ENCODE results near the gene HTRA3. TPM values are rescaled to one million over a fixed set of nuclear protein-coding genes. Genes with fewer than 3 reads are reported as not detected.
"Not testable (repeated sequence)": the region's sequence is repeated elsewhere in the genome, so short reads cannot be mapped to it uniquely, and the experiment has no call there.

HTRA3 gene
- total RNA-seq, 1 donor from 2014 or later, result 0.05 TPM

DNA sequence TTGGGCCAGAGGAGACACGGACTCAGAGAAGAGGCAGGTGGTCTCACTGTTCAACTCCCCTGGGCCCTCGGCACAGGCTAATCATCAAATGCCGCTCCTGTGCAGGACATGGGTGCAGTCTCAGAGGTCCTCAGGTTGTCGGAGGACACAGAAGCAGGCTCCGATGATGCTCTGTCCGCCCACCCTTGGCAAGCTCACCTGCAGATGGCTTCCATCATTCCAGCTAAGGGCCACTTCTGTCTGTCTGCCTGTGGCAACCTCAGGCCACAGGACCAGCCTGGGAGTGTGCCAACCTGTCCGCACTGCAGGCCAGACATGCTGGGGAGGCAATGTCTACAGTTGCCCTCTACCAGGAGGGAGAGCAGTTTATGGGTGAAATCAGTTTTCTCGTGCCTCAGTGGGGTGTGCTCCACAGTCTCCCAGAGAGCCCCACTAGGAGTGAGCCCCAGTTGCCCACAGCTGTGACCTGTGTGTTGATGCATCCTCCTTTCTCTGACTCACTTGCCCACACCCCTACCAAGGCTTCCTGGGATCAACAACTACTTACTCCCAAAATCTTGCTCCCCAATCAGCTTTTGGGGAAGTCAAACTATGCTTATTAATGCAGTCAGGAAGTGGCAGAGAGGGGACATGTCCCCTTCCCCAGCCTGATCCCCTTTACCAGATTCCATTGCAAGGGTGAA lies 55.9 kb downstream of the HTRA3 start:
- no peak for DNase-seq (ENCODE audit: low read depth)

DNA sequence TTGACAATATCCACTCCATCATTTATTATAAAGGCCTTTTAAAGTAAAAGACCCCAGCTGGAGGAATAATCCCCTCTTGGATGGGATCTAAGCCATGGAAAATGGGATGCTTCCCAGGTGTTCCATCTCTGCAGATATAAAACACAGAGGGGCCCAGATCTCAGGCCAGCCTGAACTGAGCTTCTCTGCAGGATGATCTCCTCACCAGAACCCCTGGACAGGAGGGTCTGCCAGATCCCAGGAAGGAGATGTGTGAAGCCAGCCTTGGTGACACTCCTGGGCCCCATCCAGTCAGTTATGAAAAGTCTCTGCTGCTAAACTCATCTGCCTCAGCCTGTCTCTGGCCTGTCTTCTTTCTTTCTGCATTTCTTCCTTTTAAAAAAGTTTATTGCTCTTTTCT lies 56.7 kb downstream of the HTRA3 start:
- DNase-seq (ENCODE audit: low read depth), result no peak

- no peak for DNase-seq (ENCODE audit: low read depth)
Measured at GRCh38 chr4:8328456-8328855, 58.9 kb downstream of the HTRA3 start.

DNA sequence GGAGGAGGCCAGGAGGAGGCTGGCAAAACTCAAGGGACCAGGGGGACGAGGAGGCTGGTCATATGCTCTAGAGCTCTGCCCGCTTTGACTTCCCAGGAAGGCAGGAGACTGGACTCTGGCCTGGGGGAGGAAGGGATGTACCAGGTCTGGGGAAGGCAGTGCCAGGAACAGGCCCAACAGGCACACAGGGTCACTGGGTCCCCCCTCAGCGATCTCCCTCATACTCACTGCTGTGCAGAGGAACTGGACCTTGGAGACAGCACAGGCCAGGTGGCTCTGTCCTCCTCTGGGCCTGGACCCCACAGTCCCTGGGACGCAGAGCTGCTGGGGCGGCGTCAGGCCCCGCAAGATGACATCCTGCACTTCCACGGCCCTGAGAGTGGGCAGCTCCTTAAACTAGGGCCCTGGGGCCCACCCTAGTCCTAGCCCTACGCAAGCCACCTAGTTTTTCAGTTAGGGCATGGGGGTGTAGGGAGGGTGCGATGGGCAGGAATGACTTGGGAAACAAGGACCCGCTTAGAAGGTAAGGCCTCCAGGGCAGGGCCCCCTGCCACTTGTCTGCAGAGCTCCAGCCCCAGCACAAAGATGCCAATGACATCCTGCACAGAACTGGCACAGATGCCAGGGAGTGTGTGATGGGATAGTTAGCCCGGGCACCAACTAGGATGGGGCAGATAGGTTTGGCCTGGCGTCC lies 59.5 kb downstream of the HTRA3 start:
- no peak for DNase-seq (ENCODE audit: low read depth)

GRCh38 chr4:8329560-8329858 lies 60.0 kb downstream of the HTRA3 start:
- no peak for DNase-seq (ENCODE audit: low read depth)

DNA sequence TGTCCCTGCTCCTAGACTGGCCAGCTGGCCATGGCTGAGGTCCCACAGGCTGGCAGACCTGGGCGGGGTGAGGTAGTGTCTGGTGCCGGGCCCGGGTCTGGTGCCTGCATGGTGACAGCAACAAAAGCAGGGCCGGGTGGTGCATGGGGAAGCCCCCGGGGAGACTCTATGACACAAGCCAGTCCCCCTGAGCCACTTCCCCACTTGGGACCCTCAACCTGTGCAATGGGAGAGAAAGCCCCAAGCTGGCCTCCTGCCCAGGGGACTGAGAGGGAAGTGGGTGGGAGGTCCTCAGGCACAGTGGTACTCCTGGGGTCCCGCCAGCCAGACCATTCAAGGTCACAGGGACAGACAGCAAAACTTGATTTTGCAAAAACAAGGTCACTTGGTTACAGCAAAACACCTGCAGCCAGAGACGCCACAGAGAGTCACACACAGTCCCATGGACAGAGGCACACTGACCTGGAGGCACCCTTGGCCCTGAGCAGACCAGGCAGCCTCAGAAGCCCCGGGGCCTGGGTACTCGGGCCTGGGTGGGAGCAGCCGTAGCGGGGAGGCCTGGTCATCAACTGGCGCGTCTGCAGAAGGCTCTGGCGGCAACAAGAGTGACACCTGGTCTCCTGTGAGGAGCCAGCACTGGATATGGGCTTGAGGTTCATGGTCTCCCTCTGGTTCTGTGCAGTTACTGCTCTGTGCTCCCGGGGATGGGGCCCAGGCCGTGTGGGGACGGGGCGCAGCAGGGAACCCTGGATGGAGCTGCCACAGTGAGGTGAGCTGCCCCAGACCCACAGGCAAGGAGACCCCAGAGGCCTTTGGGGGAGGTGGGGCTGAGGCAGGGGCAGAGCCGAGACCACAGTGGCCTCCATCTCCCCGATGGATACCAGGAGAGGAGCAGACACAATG lies 60.6 kb downstream of the HTRA3 start:
- no peak for DNase-seq (ENCODE audit: low read depth)

- DNase-seq (ENCODE audit: low read depth), result no peak
Measured at GRCh38 chr4:8330821-8331574, 61.4 kb downstream of the HTRA3 start.

- no peak for DNase-seq (ENCODE audit: low read depth)
Measured at GRCh38 chr4:8331575-8331955, 62.0 kb downstream of the HTRA3 start.

DNA sequence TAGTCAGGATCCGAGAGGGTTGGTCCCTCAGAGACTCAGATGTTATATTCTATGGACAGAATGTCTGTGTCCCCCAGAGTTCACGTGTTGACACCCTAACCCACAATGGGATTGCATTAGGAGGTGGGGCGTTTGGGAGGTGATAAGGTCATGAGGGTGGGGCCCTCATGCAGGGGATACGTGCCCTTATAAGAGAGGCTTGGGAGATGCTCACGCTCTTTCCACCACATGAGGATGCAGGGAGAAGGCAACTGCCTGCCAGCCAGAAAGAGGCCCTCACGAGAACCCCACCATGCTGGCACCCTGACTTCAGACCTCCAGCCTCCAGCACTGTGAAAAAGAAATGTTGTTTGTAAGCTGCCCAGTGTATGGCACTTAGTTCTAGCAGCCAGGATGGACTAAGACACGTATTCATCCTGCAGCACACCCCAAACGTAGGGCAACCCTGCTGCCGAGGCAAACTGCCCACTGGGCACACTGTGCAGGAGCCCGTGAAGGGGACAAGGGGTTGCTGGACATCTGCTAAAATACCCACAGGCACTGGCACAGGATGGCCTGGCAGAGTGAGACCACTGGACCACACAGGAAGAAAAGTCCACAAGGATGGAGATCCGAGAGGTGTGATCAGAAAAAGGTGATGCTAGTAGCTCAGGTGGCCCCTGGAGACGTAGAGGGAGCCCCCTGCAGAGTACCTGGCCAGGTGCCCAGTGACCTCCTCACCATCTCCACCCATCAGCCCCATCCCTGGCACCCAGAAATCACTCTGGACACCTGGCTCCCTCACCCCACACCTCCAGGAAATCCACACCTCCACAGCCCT lies 62.7 kb downstream of the HTRA3 start:
- DNase-seq (ENCODE audit: low read depth), result no peak

DNA sequence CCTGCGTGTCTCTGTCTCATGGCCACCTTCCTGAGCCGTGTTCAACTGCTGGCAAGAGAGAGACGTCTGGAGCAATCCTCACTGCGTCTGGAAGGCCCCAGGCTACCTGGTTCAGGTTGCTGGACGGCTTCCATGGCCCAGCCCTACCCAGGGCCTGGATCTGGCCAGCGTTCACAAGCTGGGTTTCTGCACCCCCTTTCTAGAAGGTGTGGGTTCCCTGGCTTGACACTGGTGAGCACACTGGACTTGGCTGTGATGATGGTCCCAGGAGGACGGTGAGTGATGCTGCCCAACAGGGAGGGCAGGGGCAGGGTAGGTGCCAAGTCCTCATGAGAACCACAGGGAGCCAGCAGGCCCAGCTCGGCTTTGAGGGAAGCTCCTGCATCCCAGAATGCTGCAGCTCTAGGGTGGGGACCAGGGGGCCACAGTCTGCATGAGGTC lies 63.4 kb downstream of the HTRA3 start:
- no peak for DNase-seq (ENCODE audit: low read depth)

DNA sequence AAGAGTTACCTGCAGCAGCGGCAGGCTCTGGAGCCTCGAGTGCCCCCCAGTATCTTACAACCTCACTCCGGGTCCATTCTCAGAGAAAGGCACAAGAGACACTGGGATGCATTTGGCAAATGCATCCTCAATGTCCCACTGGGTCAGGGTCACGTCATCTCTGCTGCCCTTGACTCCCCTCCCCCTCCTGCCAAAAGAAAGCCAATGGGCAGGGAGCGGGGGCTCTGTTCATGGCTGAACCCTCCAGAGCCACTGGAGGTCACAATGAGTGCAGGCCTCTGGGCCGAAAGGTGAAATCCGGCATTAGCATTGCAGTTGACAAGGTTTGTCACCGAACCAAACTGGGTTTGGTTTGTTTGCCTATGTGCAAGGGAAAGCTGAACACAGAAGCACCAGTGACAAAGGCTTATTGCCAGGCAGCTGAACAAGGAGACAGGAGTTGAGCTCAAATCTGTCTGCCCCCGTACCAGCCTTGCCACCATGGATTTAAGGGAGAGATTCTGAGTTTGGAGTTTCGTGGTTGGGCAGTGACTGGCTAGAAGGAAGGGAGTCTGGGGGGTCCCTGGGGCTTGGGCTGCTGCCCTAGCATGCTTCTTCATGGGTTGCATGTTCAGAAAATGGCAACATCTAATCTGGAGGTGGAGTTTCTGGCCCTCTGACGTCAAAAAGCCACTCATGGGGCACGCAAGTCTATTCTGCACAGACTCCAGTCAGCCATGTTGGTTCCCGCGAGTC lies 64.3 kb downstream of the HTRA3 start:
- DNase-seq (ENCODE audit: low read depth), result no peak

DNA sequence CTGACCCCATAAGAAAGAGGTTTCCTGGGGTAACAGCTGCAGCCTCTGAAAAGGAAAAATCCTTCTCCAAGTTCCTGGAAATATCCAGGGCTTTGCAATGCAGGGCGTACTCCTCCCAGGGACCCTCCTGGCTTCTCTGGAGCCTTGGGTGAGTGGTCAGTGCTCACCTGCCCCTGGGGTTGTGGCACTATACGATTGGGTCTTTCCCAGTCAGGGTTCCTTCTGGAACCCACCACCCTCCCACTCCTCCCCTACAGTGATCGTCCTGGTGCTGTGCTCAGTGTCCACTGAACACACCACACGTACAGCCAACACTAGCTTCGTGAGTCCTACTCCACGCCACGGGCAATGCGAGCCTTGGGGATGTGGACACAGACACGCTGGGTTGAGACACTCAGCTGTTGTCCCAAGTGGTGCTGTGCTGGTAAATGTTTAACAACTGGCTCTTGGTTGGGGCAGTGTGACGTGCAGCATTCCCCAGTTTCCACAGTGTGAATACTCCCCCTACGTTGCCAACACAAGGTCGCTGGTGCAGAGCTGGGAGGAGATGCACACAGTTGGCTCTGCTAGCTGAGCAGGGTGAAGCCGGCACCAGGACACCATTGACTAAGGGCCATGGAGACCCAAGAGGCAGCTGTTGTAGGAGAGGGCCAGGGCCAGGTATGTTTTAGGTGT lies 65.4 kb downstream of the HTRA3 start:
- DNase-seq (ENCODE audit: low read depth), result peak; percentile 86

GRCh38 chr4:8335848-8336247 lies 66.3 kb downstream of the HTRA3 start:
- no peak for DNase-seq (ENCODE audit: low read depth)

DNA sequence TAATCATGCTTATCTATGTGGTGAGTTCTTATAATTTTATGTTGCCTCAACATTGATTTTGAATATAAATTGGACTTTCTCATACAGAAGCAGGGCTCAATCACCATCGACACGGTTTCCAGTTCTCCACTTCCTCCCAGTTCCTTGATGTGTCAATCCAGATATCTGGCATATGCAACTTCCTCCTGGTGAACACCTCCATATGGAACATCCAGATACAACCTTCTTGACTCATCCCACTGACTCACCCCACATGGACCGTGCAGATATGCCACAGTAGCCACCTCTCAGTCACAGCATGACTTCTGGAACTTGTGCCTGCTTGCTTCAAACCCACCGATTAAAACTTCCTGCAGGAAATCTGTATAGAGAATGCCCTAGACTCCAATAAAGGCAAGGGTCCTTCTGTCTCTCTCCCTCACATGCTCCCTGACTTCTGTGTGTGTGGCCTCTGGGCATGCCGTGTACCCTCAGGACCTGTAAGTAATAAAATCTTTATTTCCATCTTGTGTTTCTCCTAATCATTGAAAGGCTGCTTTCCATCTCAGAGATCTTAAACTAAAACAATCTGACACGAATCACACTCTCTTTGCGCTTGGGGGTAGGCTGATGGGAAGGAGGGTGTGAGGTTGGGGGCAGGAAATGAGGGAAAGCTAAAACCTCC lies 67.0 kb downstream of the HTRA3 start:
- DNase-seq (ENCODE audit: low read depth), result peak; percentile 66

GRCh38 chr4:8338351-8338961 lies 68.9 kb downstream of the HTRA3 start:
- DNase-seq (ENCODE audit: low read depth), result no peak

GRCh38 chr4:8340781-8341241 lies 71.3 kb downstream of the HTRA3 start:
- peak; percentile 30 for DNase-seq (ENCODE audit: low read depth)

GRCh38 chr4:8341281-8341680 lies 71.7 kb downstream of the HTRA3 start:
- DNase-seq (ENCODE audit: low read depth), result not testable (repeated sequence)

- no peak for DNase-seq (ENCODE audit: low read depth)
Measured at GRCh38 chr4:8341691-8342090, 72.1 kb downstream of the HTRA3 start.
